ENCODE data around the gene VN1R5.

Gene VN1R5

DNA sequence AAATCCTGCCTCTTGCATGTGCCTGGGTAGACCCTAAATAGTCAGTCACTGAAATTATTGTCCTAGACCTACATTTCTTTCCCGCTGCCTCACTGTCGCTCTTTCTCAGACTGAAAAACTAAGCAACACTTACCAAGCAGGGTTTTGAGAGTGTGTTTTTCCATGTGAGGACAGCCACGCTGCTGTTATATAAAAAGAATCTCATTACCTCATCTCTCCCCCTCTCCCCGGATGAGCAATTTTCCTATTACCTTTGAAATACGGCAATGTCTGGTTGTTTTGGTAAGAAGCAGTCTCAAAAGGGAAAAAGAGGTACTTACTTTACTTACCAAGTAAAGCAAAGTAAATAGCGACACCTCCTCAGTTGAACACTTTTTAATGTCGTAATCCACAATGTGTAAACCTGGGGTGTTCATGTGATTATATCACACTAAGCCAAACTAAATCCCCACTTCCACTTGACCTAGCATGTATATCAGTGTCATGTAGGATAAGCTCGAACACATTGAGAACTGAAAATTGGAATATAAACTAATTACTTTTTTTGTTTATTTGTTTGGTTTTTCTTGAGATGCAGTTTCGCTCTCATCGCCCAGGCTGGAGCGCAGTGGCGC lies 12.2 kb upstream of the VN1R5 start:
- TF ChIP-seq EZH2phosphoT487 (conservative IDR thresholded peaks at IDR 0.05; ENCODE audit: low read length), result no peak
- TF ChIP-seq, protein P1, sequence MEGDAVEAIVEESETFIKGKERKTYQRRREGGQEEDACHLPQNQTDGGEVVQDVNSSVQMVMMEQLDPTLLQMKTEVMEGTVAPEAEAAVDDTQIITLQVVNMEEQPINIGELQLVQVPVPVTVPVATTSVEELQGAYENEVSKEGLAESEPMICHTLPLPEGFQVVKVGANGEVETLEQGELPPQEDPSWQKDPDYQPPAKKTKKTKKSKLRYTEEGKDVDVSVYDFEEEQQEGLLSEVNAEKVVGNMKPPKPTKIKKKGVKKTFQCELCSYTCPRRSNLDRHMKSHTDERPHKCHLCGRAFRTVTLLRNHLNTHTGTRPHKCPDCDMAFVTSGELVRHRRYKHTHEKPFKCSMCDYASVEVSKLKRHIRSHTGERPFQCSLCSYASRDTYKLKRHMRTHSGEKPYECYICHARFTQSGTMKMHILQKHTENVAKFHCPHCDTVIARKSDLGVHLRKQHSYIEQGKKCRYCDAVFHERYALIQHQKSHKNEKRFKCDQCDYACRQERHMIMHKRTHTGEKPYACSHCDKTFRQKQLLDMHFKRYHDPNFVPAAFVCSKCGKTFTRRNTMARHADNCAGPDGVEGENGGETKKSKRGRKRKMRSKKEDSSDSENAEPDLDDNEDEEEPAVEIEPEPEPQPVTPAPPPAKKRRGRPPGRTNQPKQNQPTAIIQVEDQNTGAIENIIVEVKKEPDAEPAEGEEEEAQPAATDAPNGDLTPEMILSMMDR (IDR thresholded peaks at IDR 0.05; ENCODE audit: insufficient read depth, low read length, poor library complexity, severe bottlenecking), result no peak
- Histone ChIP-seq H3K79me2 (ENCODE audit: insufficient read depth, low read length) (no peaks in the 10 kb centered on the region), H3K9ac (ENCODE audit: low read length) (no peak overlapping the region), H3K4me2 (ENCODE audit: low read depth, low read length, poor library complexity, severe bottlenecking) (no peak overlapping the region), H3K9me3 (ENCODE audit: insufficient read depth, low read length) (no peaks in the 10 kb centered on the region), H4K20me1 (ENCODE audit: low read depth, low read length) (no peaks in the 10 kb centered on the region), H3K27me3 (ENCODE audit: low read length) (no peaks in the 10 kb centered on the region), H3K36me3 (ENCODE audit: low read length) (no peaks in the 10 kb centered on the region), H3F3A (ENCODE audit: insufficient read depth) (no peaks in the 10 kb centered on the region), H3K9me2 (replicated peaks; ENCODE audit: insufficient read depth, low read length) (no peaks in the 10 kb centered on the region), H3K27ac (ENCODE audit: low read depth, low read length) (no peak overlapping the region), H3K4me3 (ENCODE audit: insufficient read depth, low read length, poor library complexity, severe bottlenecking) (no peak overlapping the region), H2AFZ (ENCODE audit: low read depth, low read length, severe bottlenecking) (no peak overlapping the region)

DNA sequence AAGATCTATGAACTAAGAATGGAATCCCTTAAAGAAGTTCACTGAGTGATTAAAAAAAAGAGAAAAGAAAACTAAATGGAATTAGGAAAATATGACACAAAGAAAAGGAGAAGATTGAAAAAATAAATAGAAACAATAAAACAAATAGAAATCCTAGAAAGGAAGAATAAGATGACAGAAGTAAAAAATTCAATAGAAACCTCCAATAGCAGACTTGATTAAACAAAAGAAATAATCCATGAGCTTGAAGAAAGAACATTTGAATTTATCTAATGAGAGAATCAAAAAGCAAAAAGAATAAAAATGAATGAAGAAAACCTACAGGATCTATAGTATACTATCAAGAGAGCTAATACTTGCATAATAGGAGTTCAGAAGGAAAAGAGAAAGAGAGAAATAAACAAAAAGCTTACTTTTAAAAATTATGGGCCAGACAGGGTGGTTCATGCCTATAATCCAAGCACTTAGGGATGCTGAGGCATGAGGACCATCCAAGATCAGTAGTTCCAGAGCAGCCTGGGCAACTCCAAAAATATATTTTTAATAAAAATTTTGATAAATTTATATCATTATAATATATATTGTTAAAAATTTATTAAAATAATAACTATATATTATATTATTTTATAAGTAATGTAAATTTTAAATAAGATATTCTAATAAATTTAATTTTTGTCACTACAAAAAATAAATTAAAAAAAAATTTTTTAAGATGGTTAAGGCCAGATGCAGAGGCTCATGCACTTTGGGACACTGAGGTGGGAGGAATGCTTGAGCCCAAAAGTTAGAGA lies 9.4 kb upstream of the VN1R5 start:
- Histone ChIP-seq H3K9ac (ENCODE audit: low read length) (no peak overlapping the region), H3K4me3 (ENCODE audit: insufficient read depth, low read length, poor library complexity, severe bottlenecking) (no peak overlapping the region), H3K27ac (ENCODE audit: low read depth, low read length) (no peak overlapping the region), H3K27me3 (ENCODE audit: low read length) (no peaks in the 10 kb centered on the region), H3F3A (ENCODE audit: insufficient read depth) (no peaks in the 10 kb centered on the region), H3K9me3 (ENCODE audit: insufficient read depth, low read length) (no peaks in the 10 kb centered on the region), H2AFZ (ENCODE audit: low read depth, low read length, severe bottlenecking) (no peak overlapping the region), H3K4me2 (ENCODE audit: low read depth, low read length, poor library complexity, severe bottlenecking) (no peak overlapping the region), H3K36me3 (ENCODE audit: low read length) (no peaks in the 10 kb centered on the region), H4K20me1 (ENCODE audit: low read depth, low read length) (no peaks in the 10 kb centered on the region), H3K9me2 (replicated peaks; ENCODE audit: insufficient read depth, low read length) (no peaks in the 10 kb centered on the region), H3K79me2 (ENCODE audit: insufficient read depth, low read length) (no peaks in the 10 kb centered on the region)
- TF ChIP-seq, protein P1 (IDR thresholded peaks at IDR 0.05; ENCODE audit: insufficient read depth, low read length, poor library complexity, severe bottlenecking), result no peak
- TF ChIP-seq EZH2phosphoT487 (conservative IDR thresholded peaks at IDR 0.05; ENCODE audit: low read length), result no peak

DNA sequence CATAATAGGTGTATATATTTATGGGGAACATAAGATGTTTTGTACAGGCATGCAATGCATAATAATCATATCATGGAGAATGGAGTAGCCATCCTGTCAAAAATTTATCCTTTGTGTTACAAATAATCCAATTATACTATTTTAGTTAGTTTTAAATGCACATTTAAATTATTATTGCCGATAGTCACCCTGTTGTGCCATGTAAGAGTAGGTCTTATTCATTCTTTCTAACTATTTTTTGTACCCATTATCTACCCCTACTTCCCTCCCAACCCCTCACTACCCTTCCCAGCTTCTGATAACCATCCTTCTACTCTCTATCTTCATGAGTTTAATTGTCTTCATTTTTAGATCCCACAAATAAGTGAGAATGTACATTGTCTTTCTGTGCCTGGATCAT lies 8.3 kb upstream of the VN1R5 start:
- Histone ChIP-seq H3F3A (ENCODE audit: insufficient read depth) (no peaks in the 10 kb centered on the region), H3K27me3 (ENCODE audit: low read length) (no peaks in the 10 kb centered on the region), H3K9me2 (replicated peaks; ENCODE audit: insufficient read depth, low read length) (no peaks in the 10 kb centered on the region), H3K79me2 (ENCODE audit: insufficient read depth, low read length) (no peaks in the 10 kb centered on the region), H2AFZ (ENCODE audit: low read depth, low read length, severe bottlenecking) (no peak overlapping the region), H4K20me1 (ENCODE audit: low read depth, low read length) (no peaks in the 10 kb centered on the region), H3K9ac (ENCODE audit: low read length) (no peak overlapping the region), H3K4me2 (ENCODE audit: low read depth, low read length, poor library complexity, severe bottlenecking) (no peak overlapping the region), H3K36me3 (ENCODE audit: low read length) (no peaks in the 10 kb centered on the region), H3K4me3 (ENCODE audit: insufficient read depth, low read length, poor library complexity, severe bottlenecking) (no peak overlapping the region), H3K27ac (ENCODE audit: low read depth, low read length) (no peak overlapping the region), H3K9me3 (ENCODE audit: insufficient read depth, low read length) (no peaks in the 10 kb centered on the region)
- TF ChIP-seq, protein P1 (IDR thresholded peaks at IDR 0.05; ENCODE audit: insufficient read depth, low read length, poor library complexity, severe bottlenecking), result no peak
- no peak for TF ChIP-seq EZH2phosphoT487 (conservative IDR thresholded peaks at IDR 0.05; ENCODE audit: low read length)
